ENCODE results near the gene ATG7.

ATG7 gene

DNA sequence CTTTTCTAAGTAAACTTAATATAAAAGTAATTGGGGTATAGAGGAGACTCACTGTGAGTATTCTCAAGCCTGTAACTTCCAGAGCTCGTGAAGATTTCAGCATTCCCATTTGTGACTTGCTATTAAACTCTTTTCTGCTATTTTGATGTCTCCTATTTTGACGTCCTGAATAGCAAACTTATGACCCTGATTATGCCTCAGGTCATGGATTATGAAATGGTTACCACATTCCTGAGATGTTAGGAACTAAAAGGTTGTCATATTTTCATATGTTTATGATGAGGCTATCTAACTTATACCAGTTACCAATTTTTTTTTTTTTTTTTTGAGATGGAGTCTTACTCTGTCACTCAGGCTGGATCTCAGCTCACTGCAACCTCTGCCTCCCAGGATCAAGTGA lies 105.5 kb downstream of the ATG7 start:
- DNase-seq (ENCODE audit: low spot score in 2 of 2) (no peak), ATAC-seq (replicated peaks; ENCODE audit: extremely low read depth, poor library complexity, severe bottlenecking) (no peak)
- Mint-ChIP-seq H3K27me3 (no peaks in the 10 kb centered on the region), H3K9me3 (no peaks in the 10 kb centered on the region), H3K4me1 (no peaks in the 10 kb centered on the region), H3K36me3 (ENCODE audit: insufficient read depth) (peaks cover 21% of the 10 kb centered on the region), H3K27ac (ENCODE audit: low read depth) (no peak overlapping the region), H3K4me3 (no peak overlapping the region)

GRCh38 chr3:11379238-11379823 lies 107.1 kb downstream of the ATG7 start:
- Mint-ChIP-seq H3K27ac (ENCODE audit: low read depth) (no peak overlapping the region), H3K36me3 (ENCODE audit: insufficient read depth) (peaks cover 24% of the 10 kb centered on the region), H3K4me1 (no peaks in the 10 kb centered on the region), H3K27me3 (no peaks in the 10 kb centered on the region), H3K4me3 (no peak overlapping the region), H3K9me3 (no peaks in the 10 kb centered on the region)
- DNase-seq (ENCODE audit: low spot score in 2 of 2) (no peak), ATAC-seq (replicated peaks; ENCODE audit: extremely low read depth, poor library complexity, severe bottlenecking) (no peak)

GRCh38 chr3:11379824-11380701 lies 107.9 kb downstream of the ATG7 start:
- no peak overlapping the region for H3K4me3 Mint-ChIP-seq
- DNase-seq (ENCODE audit: low spot score in 2 of 2) (no peak), ATAC-seq (replicated peaks; ENCODE audit: extremely low read depth, poor library complexity, severe bottlenecking) (no peak)
- no peak overlapping the region for H3K27ac Mint-ChIP-seq (ENCODE audit: low read depth)
- peaks cover 22% of the 10 kb centered on the region for H3K36me3 Mint-ChIP-seq (ENCODE audit: insufficient read depth)
- H3K27me3 Mint-ChIP-seq = no peaks in the 10 kb centered on the region
- no peaks in the 10 kb centered on the region for H3K9me3 Mint-ChIP-seq
- H3K4me1 Mint-ChIP-seq = no peaks in the 10 kb centered on the region

GRCh38 chr3:11381141-11381540 lies 108.9 kb downstream of the ATG7 start:
- no peak for ATAC-seq (replicated peaks; ENCODE audit: extremely low read depth, poor library complexity, severe bottlenecking)
- Mint-ChIP-seq H3K27me3 (no peaks in the 10 kb centered on the region), H3K4me1 (no peaks in the 10 kb centered on the region), H3K36me3 (ENCODE audit: insufficient read depth) (peaks cover 16% of the 10 kb centered on the region), H3K27ac (ENCODE audit: low read depth) (no peak overlapping the region), H3K9me3 (no peaks in the 10 kb centered on the region), H3K4me3 (no peak overlapping the region)
- DNase-seq (ENCODE audit: low spot score in 2 of 2) = no peak

DNA sequence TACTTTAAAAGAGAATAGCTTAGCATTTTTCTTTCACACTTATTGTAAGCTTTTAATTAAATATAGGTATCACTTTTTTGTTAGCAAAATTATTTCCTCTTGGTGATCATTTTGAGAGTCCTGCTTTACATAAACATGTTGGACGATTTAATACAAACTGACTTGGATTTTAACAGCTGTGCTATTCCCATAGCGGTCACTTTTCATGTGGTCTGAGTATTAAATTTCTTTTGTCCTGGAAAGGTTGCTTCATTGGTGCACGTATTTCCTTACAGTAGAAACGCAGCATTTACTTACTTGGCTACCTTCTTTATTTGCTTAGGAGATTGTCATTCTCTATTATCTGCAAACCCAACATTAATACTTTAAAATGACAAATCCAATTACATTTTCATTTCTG lies 109.4 kb downstream of the ATG7 start:
- no peak overlapping the region for H3K27ac Mint-ChIP-seq (ENCODE audit: low read depth)
- no peak for DNase-seq (ENCODE audit: low spot score in 2 of 2)
- H3K4me1 Mint-ChIP-seq = no peaks in the 10 kb centered on the region
- H3K4me3 Mint-ChIP-seq = no peak overlapping the region
- no peaks in the 10 kb centered on the region for H3K27me3 Mint-ChIP-seq
- ATAC-seq (replicated peaks; ENCODE audit: extremely low read depth, poor library complexity, severe bottlenecking) = no peak
- no peaks in the 10 kb centered on the region for H3K9me3 Mint-ChIP-seq
- H3K36me3 Mint-ChIP-seq (ENCODE audit: insufficient read depth) = peaks cover 14% of the 10 kb centered on the region

DNA sequence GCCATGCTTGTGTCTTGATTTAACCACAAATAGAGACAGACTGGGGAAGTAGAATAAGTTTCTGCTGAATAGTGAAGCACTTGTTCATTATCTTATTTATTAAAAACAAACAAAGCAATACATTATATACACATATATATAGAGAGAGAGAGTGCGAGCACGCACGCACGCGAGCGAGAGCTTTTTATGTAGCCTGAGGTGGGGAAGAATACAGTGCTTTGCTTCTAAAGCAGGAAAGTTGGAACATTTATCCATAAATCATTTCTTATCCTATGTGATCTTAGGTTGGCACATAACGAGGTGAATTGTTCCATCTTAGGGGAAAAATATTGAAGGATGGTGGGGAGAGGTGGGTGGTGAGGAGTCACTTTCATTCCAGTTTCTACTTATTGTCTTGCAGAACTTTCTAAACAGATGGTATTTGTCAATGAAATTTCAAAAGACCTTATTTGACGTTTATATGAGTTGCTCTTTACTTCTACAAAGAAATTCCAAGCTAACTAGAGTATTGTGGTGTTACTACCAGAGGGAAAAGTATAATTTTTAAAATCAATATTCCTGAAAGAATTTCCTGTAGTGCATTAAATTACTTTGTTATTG lies 110.0 kb downstream of the ATG7 start:
- Mint-ChIP-seq H3K27me3 (no peaks in the 10 kb centered on the region), H3K27ac (ENCODE audit: low read depth) (no peak overlapping the region), H3K4me3 (no peak overlapping the region), H3K4me1 (no peaks in the 10 kb centered on the region), H3K9me3 (no peaks in the 10 kb centered on the region), H3K36me3 (ENCODE audit: insufficient read depth) (peaks cover 14% of the 10 kb centered on the region)
- ATAC-seq (replicated peaks; ENCODE audit: extremely low read depth, poor library complexity, severe bottlenecking) (no peak), DNase-seq (ENCODE audit: low spot score in 2 of 2) (no peak)

GRCh38 chr3:11384074-11384473 lies 111.9 kb downstream of the ATG7 start:
- Mint-ChIP-seq H3K27ac (ENCODE audit: low read depth) (no peak overlapping the region), H3K27me3 (no peaks in the 10 kb centered on the region), H3K4me3 (no peak overlapping the region), H3K4me1 (no peaks in the 10 kb centered on the region), H3K36me3 (ENCODE audit: insufficient read depth) (peaks cover 11% of the 10 kb centered on the region), H3K9me3 (no peaks in the 10 kb centered on the region)
- DNase-seq (ENCODE audit: low spot score in 2 of 2) (no peak), ATAC-seq (replicated peaks; ENCODE audit: extremely low read depth, poor library complexity, severe bottlenecking) (no peak)

DNA sequence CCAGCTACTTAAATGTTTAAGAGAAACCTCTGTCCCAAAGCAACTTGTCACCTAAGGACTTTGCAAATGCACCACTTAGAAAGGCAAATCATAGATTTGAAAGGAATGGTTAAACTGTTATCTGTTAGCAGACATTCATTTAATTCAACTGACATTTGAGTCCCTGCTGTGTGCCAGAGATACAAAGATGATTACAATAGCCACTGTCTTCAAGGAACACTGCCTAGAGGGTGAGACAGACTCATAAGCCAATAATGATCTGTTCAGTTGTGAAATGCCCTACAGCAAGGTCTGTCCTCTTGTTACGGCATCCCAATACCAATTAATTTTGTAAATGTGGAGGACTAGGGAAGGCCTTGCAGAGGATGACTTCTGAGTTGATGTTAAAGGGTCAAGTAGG lies 113.1 kb downstream of the ATG7 start:
- no peak for DNase-seq (ENCODE audit: low spot score in 2 of 2)
- peaks cover 1% of the 10 kb centered on the region for H3K4me1 Mint-ChIP-seq

DNA sequence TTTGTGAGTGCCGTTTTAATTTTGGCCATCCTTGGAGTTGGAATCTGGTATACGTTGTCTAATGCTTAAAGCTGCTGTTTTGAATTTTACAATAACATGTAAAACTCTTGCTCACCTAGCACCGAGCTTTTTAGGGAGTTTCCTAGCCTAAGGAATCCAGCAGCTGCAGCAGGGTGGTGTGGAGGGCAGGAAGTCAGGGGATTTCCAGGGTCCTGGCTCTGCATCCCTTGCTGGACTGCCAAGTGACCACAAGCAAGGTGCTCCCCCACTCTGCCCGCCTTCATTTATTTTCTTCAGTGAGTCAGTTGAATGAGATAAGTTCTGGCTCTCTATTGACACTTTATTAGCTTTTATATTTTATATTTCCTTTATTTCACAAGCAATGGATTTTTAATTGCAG lies 113.7 kb downstream of the ATG7 start:
- Mint-ChIP-seq H3K27me3 (no peaks in the 10 kb centered on the region), H3K27ac (ENCODE audit: low read depth) (no peak overlapping the region), H3K4me3 (no peak overlapping the region), H3K4me1 (peaks cover 7% of the 10 kb centered on the region), H3K9me3 (no peaks in the 10 kb centered on the region), H3K36me3 (ENCODE audit: insufficient read depth) (peaks cover 9% of the 10 kb centered on the region)
- ATAC-seq (replicated peaks; ENCODE audit: extremely low read depth, poor library complexity, severe bottlenecking) = no peak
- DNase-seq (ENCODE audit: low spot score in 2 of 2) = no peak

More for the DNA sequence above, 113.1 kb downstream of the ATG7 start:
- no peaks in the 10 kb centered on the region for H3K27me3 Mint-ChIP-seq
- H3K27ac Mint-ChIP-seq (ENCODE audit: low read depth) = no peak overlapping the region
- no peak for ATAC-seq (replicated peaks; ENCODE audit: extremely low read depth, poor library complexity, severe bottlenecking)
- H3K4me3 Mint-ChIP-seq = no peak overlapping the region
- H3K9me3 Mint-ChIP-seq = no peaks in the 10 kb centered on the region
- peaks cover 7% of the 10 kb centered on the region for H3K36me3 Mint-ChIP-seq (ENCODE audit: insufficient read depth)

DNA sequence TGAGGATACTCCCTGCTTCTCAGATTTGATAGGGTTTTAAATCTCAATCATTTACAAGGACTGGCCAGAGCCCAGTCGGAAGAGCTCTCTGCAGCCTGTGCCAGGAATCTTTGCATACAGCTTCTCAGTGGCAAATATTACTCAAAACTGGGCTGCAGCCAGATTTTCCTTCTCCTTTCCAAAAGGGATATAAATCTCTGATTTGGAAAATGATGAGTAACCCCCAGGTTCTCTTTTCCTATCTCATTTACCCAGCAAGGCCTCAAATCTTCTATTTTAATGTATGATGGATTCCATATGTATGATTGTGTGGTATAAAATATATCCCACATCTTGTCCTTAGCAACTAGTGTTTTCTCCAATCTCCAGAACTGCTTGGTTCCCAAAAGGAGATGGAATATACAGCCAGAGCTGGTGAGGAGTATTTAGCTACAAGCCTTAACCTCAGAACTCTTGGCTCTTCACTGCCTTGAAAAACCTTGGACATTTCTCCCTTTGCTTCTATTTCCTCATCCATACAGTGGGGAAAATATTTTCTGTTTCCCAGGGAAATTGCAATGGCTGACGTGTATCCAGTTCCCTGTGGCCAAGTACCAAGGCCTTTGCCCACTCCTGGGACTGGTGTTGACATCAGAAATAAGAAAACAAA lies 114.4 kb downstream of the ATG7 start:
- Mint-ChIP-seq H3K4me1 (peaks cover 14% of the 10 kb centered on the region), H3K36me3 (ENCODE audit: insufficient read depth) (peaks cover 11% of the 10 kb centered on the region), H3K9me3 (no peaks in the 10 kb centered on the region), H3K4me3 (no peak overlapping the region), H3K27ac (ENCODE audit: low read depth) (no peak overlapping the region), H3K27me3 (no peaks in the 10 kb centered on the region)
- no peak for DNase-seq (ENCODE audit: low spot score in 2 of 2)
- ATAC-seq (replicated peaks; ENCODE audit: extremely low read depth, poor library complexity, severe bottlenecking) = no peak

DNA sequence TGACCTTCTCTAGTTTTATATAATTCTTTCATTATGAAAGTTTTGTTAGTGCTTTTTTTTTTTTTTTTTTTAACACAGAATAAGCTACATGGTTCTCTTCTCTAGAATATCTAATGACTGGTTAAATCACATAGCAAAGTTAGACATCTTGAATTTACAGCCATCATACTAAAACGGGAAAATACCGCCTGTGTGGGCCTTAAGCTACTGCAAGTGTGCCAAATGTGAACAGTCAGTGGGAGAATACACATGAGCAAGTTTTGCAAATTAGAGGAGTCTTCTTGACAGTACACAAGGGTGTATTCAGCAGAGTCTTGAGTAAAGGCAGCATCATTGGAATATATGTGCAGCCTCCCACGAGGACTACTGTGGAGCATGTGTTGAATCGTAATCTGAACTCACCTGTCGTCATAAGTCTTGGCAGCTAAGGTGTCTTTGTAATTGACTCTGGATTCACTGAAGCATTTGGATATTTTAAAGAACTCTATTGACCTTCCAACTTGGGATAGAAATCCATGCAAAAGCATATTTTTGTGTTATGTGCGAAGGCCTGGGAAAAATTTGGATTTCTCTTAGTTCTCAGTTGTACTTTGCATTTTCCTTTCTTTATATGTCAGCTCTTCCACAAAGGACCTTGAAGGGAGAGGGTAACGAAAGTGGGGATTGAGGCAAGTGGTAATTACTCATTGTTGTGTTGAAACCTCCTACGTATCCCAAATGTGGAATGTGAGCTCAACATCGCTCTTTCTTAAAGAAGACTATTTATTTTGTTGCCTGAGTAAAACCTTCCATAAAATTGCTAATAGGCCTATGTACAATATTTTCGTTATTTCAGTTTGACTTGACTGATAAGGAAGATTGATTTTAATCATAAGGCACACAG lies 117.4 kb downstream of the ATG7 start:
- Mint-ChIP-seq H3K27me3 (no peaks in the 10 kb centered on the region), H3K27ac (ENCODE audit: low read depth) (no peak overlapping the region), H3K9me3 (no peaks in the 10 kb centered on the region), H3K36me3 (ENCODE audit: insufficient read depth) (peaks cover 6% of the 10 kb centered on the region), H3K4me1 (peaks cover 23% of the 10 kb centered on the region), H3K4me3 (no peak overlapping the region)
- DNase-seq (ENCODE audit: low spot score in 2 of 2) (no peak), ATAC-seq (replicated peaks; ENCODE audit: extremely low read depth, poor library complexity, severe bottlenecking) (no peak)
